Dendritic cell treated with granulocyte-macrophage colony-stimulating factor and Interleukin-4, amounts not matched to agents 40 ng/mL and 50 ng/mL, for 4 days (primary cell): ENCODE measurements around the gene SERPINA12.
"Not testable (repeated sequence)": the region's sequence is repeated elsewhere in the genome, so short reads cannot be mapped to it uniquely, and the experiment has no call there.

Experiments used
- H3K27ac Mint-ChIP-seq: one replicate; pipeline ENCODE4 v1.8.0; 2022; ENCODE audit warnings: mild to moderate bottlenecking, mixed read lengths
- H3K27me3 Mint-ChIP-seq: one replicate; pipeline ENCODE4 v1.8.0; 2022; ENCODE audit warnings: mild to moderate bottlenecking, mixed read lengths
- H3K36me3 Mint-ChIP-seq: one replicate; pipeline ENCODE4 v1.8.0; 2022; ENCODE audit warnings: low read depth, mixed read lengths
- H3K4me1 Mint-ChIP-seq: one replicate; pipeline ENCODE4 v1.8.0; 2022; ENCODE audit warnings: low read depth, mixed read lengths
- H3K4me3 Mint-ChIP-seq: one replicate; pipeline ENCODE4 v1.8.0; 2022; ENCODE audit warnings: mild to moderate bottlenecking, moderate library complexity, mixed read lengths
- H3K9me3 Mint-ChIP-seq: one replicate; pipeline ENCODE4 v1.8.0; 2022; ENCODE audit warnings: mixed read lengths
- intact Hi-C: fragments of 100-400 bp; cut with micrococcal nuclease; formaldehyde crosslinking; loops from one replicate; pipeline ENCODE4 v1.15.0; 2022

The SERPINA12 gene

GRCh38 chr14:94486883-94487282 is 22.4 kb downstream of the SERPINA12 start:
- Mint-ChIP-seq H3K4me1 (no peaks in the 10 kb centered on the region), H3K27ac (no peak overlapping the region), H3K36me3 (no peaks in the 10 kb centered on the region), H3K27me3 (peaks cover 20% of the 10 kb centered on the region), H3K9me3 (no peaks in the 10 kb centered on the region), H3K4me3 (no peak overlapping the region)
- intact Hi-C loops, result loop anchor here (1.0 kb wide), 2 partner anchors 53 to 132 kb away; no protein-coding TSS in a partner anchor

GRCh38 chr14:94485944-94486841 is 23.1 kb downstream of the SERPINA12 start:
- peaks cover 20% of the 10 kb centered on the region for H3K27me3 Mint-ChIP-seq
- no peak overlapping the region for H3K4me3 Mint-ChIP-seq
- no peak overlapping the region for H3K27ac Mint-ChIP-seq
- intact Hi-C loops, result loop anchor here (1.0 kb wide), 2 partner anchors 52 to 131 kb away; no protein-coding TSS in a partner anchor
- H3K4me1 Mint-ChIP-seq, result no peaks in the 10 kb centered on the region
- H3K36me3 Mint-ChIP-seq, result no peaks in the 10 kb centered on the region
- H3K9me3 Mint-ChIP-seq, result no peaks in the 10 kb centered on the region

DNA sequence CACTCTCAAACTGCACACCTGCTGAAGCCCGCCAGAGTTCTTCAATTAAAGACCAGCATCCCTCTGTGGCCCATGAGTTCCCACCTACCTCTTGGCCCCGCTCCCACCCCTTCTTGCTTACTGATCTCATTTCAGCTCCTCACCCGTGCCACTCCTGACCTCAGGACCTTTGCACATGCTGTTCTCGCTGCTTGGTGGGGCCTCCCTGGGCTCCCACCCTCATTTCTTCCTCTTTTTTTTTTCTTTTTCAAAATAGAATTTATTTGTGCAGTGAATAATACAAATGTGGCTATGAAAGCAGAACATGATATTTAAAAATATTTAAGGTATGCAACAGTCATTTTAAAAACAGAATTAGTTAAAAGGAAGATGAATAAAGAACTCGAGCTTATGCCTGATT is 24.8 kb downstream of the SERPINA12 start:
- H3K9me3 Mint-ChIP-seq, result no peaks in the 10 kb centered on the region
- H3K27ac Mint-ChIP-seq, result no peak overlapping the region
- intact Hi-C loops, result no loop called here
- no peak overlapping the region for H3K4me3 Mint-ChIP-seq
- no peaks in the 10 kb centered on the region for H3K4me1 Mint-ChIP-seq
- peaks cover 20% of the 10 kb centered on the region for H3K27me3 Mint-ChIP-seq
- H3K36me3 Mint-ChIP-seq, result no peaks in the 10 kb centered on the region

DNA sequence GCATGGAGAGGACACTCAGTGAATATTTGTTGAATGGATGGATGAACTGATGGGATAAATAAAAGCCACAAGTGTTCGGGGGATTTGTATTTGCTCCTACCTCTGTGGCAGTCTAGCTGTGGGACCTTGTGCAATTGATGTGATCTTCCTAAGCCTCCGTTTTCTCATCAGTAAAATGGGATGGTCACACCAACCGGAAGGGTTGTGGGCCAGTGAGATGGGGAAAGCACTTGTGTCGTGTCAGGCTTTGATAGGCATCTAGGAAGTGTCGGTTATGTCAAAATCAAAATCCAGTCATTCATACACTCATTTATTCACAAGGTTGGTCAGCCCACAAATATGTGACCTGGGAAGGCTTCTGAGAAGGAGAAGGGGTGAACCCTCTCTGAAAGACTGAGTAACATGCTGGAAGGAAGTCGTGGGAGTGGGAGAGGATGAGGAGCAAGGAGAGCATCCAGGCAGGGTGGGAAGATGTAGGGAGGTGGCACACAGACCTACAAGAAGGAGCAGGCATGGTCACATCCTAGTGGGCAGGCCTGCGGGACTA is 25.5 kb downstream of the SERPINA12 start:
- no peak overlapping the region for H3K4me3 Mint-ChIP-seq
- intact Hi-C loops, result no loop called here
- H3K27me3 Mint-ChIP-seq, result peaks cover 22% of the 10 kb centered on the region

DNA sequence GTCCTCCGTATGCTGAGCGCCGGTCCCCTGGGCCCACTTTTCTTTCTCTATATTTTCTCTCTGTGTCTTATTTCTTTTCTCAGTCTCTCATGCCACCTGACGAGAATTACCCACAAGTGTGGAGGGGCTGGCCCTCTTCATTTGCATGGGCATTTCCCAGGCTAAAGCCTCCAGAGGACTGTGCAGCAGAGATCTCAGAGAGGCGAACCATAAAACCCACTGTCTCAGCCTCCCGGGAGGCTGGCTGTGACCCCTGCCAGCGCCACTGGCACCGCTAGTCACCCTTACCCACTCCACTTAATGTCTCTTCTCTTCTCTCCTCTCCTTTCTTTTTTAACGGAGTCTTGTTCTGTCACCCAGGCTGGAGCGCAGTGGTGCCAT is 26.2 kb downstream of the SERPINA12 start:
- peaks cover 13% of the 10 kb centered on the region for H3K9me3 Mint-ChIP-seq
- no peaks in the 10 kb centered on the region for H3K4me1 Mint-ChIP-seq
- no peak overlapping the region for H3K4me3 Mint-ChIP-seq
- intact Hi-C loops, result no loop called here
- no peak overlapping the region for H3K27ac Mint-ChIP-seq
- H3K27me3 Mint-ChIP-seq, result peaks cover 24% of the 10 kb centered on the region
- H3K36me3 Mint-ChIP-seq, result no peaks in the 10 kb centered on the region

More for the DNA sequence above, 25.5 kb downstream of the SERPINA12 start:
- Mint-ChIP-seq H3K9me3 (peaks cover 5% of the 10 kb centered on the region), H3K4me1 (no peaks in the 10 kb centered on the region), H3K27ac (no peak overlapping the region), H3K36me3 (no peaks in the 10 kb centered on the region)

DNA sequence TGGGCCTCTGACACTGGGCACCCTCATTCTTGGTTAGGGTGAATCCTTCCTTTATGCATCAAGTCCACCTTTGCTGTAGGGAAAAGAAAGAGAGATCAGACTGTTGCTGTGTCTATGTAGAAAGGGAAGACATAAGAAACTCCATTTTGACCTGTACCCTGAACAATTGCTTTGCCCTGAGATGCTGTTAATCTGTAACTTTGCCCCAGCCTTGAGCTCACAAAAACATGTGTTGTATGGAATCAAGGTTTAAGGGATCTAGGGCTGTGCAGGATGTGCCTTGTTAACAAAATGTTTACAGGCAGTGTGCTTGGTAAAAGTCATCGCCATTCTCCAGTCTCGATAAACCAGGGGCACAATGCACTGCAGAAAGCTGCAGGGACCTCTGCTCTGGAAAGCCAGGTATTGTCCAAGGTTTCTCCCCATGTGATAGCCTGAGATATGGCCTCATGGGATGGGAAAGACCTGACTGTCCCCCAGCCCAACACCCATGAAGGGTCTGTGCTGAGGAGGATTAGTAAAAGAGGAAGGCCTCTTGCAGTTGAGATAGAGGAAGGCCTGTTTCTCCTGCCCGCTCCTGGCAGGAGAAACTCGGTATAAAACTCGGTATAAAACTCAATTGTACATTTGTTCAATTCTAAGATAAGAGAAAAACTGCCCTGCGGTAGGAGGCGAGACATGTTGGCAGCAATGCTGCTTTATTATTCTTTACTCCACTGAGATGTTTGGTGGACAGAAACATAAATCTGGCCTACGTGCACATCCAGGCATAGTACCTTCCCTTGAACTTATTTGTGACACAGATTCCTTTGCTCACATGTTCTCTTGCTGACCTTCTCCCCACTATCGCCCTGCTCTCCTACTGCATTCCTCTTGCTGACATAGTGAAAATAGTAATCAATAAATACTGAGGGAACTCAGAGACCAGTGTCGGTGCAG is 26.9 kb downstream of the SERPINA12 start:
- peaks cover 21% of the 10 kb centered on the region for H3K27me3 Mint-ChIP-seq
- H3K4me3 Mint-ChIP-seq, intact Hi-C loops, H3K36me3 Mint-ChIP-seq, H3K27ac Mint-ChIP-seq, H3K4me1 Mint-ChIP-seq: not testable (repeated sequence)
- peaks cover 19% of the 10 kb centered on the region for H3K9me3 Mint-ChIP-seq

DNA sequence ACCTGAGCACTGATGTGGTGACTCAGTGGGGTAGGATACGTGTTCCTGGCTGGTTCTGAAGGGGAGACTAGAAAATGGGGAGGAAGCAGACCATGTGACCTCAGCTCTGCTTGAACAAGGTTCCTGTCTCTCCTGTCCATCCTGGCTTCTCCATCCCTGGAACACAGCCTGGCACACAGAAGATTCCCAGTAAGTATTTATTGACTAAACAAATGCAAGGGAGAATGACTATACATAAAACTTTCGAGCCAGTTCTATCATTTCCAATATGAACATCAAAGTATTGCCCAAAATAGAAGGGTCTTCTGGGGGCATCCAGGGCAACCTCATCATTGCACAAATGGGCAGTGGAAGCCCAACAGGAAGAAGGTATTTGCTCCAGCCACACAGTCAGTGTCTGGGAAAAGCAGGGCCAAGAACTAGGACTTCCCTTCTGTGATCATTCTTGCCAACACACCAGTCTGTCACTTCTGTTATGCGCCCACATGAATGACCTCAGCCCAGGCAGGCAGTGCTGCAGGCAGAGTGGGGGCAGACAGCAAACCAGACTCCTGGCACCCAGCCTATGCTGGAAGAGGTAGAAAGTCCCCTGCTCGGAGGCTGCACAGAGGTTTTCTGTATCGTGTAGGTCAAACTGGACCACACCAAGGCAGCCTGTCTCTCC is 27.7 kb downstream of the SERPINA12 start:
- H3K27me3 Mint-ChIP-seq, result peaks cover 15% of the 10 kb centered on the region
- intact Hi-C loops, result no loop called here
- no peaks in the 10 kb centered on the region for H3K36me3 Mint-ChIP-seq
- H3K27ac Mint-ChIP-seq, result no peak overlapping the region
- no peak overlapping the region for H3K4me3 Mint-ChIP-seq
- H3K4me1 Mint-ChIP-seq, result no peaks in the 10 kb centered on the region
- H3K9me3 Mint-ChIP-seq, result peaks cover 20% of the 10 kb centered on the region

GRCh38 chr14:94480809-94481208 is 28.5 kb downstream of the SERPINA12 start:
- peaks cover 12% of the 10 kb centered on the region for H3K27me3 Mint-ChIP-seq
- H3K4me1 Mint-ChIP-seq, result no peaks in the 10 kb centered on the region
- H3K4me3 Mint-ChIP-seq, result no peak overlapping the region
- intact Hi-C loops, result no loop called here
- no peaks in the 10 kb centered on the region for H3K36me3 Mint-ChIP-seq
- H3K9me3 Mint-ChIP-seq, result peaks cover 20% of the 10 kb centered on the region
- H3K27ac Mint-ChIP-seq, result no peak overlapping the region

GRCh38 chr14:94478420-94478819 is 30.8 kb downstream of the SERPINA12 start:
- H3K27me3 Mint-ChIP-seq, result peaks cover 5% of the 10 kb centered on the region
- H3K27ac Mint-ChIP-seq, result no peak overlapping the region
- intact Hi-C loops, result no loop called here
- H3K36me3 Mint-ChIP-seq, result no peaks in the 10 kb centered on the region
- no peaks in the 10 kb centered on the region for H3K4me1 Mint-ChIP-seq
- no peak overlapping the region for H3K4me3 Mint-ChIP-seq
- peaks cover 20% of the 10 kb centered on the region for H3K9me3 Mint-ChIP-seq

DNA sequence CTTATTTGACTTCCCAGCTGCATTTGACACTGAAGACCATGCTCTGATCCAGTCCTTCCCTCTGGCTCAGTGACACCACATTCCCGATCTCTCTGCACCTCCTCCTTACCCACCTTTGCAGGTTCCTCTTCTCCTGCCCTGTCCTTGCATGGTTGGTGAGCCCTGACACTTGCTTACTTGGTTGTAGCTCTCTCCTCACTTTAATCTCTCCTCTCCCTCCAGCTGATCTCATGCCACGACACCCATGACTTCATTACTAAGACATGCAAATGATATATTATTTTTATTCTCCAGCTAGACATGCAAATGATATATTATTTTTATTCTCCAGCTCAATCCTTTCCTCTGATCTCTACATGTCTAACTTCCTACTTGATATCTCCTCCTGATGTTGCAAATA is 33.2 kb downstream of the SERPINA12 start, which contains the start of gene SERPINA9:
SERPINA9 (minus strand) TSS at position 175 of the 400 bp plus-strand sequence. CDS start 6,357 bp downstream, outside the sequence.
- Mint-ChIP-seq H3K9me3 (peaks cover 20% of the 10 kb centered on the region), H3K4me3 (no peak within 1 kb of the TSS), H3K27me3 (peaks cover 7% of the 10 kb centered on the region), H3K4me1 (no peaks in the 10 kb centered on the region), H3K27ac (no peak within 1 kb of the TSS), H3K36me3 (no peaks in the 10 kb centered on the region)
- intact Hi-C loops, result no loop called here

- H3K9me3 Mint-ChIP-seq, result peaks cover 20% of the 10 kb centered on the region
- intact Hi-C loops, result no loop called here
- H3K27ac Mint-ChIP-seq, result no peak overlapping the region
- no peak overlapping the region for H3K4me3 Mint-ChIP-seq
- no peaks in the 10 kb centered on the region for H3K36me3 Mint-ChIP-seq
- H3K4me1 Mint-ChIP-seq, result no peaks in the 10 kb centered on the region
- H3K27me3 Mint-ChIP-seq, result peaks cover 7% of the 10 kb centered on the region
Observed at GRCh38 chr14:94474581-94475031, 34.7 kb downstream of the SERPINA12 start.

DNA sequence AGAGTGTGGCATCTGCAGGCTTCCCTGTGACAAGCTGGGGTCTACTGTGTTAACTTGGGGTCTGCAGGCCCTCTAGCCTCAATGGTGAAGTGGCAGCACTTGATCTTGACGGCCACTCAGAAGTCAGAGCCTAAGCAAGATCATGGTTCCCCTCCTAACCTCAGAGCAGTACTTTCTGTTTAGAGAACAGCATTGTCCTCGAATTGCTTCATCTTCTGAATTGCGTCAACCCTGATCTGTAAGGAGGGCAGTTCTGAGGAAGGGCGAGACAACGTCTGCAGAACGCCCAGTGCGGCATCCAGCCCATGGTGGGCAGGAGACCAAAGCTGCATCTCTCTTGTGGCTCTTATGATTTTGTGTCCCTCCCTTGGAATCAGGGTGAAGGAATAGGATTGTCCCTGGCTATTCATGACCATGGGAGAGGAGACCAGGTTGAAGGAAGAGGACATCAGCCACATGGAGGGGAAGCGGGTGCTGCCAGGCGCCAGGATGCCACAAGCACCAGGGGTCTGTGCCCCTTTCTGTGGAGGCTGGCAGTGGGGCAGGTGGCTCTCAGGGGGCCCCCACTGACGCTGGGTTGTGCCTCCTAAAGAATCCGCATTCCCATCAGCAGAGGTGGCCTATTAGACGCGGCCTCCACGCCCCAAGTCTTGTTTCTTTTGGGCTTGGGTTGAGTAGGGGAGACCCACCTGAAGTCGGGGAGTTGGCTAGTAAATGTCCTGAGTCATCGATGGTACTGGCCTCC is 35.4 kb downstream of the SERPINA12 start:
- intact Hi-C loops, result no loop called here
- Mint-ChIP-seq H3K9me3 (peaks cover 15% of the 10 kb centered on the region), H3K4me1 (no peaks in the 10 kb centered on the region), H3K4me3 (no peak overlapping the region), H3K36me3 (no peaks in the 10 kb centered on the region), H3K27me3 (peaks cover 9% of the 10 kb centered on the region), H3K27ac (no peak overlapping the region)

GRCh38 chr14:94472842-94473241 is 36.4 kb downstream of the SERPINA12 start:
- no peaks in the 10 kb centered on the region for H3K4me1 Mint-ChIP-seq
- intact Hi-C loops, result no loop called here
- H3K27ac Mint-ChIP-seq, result no peak overlapping the region
- peaks cover 7% of the 10 kb centered on the region for H3K27me3 Mint-ChIP-seq
- H3K9me3 Mint-ChIP-seq, result peaks cover 5% of the 10 kb centered on the region
- H3K36me3 Mint-ChIP-seq, result no peaks in the 10 kb centered on the region
- no peak overlapping the region for H3K4me3 Mint-ChIP-seq
